Tibial artery (tissue), 4 donors: ENCODE results near the gene TMCC1.

Experiments used
- DNase-seq, 2 donors: peaks; one replicate each; pipeline ENCODE4 v3.0.0-alpha.2; 2019
- H3K27ac ChIP-seq, 2 donors: fragments of 200-600 bp; sonication (generic) in 1 of 2; 1 replicate in 1 of 2; 2 replicates in 1 of 2; pipeline ENCODE4 v1.5.1; 2018 to 2019; ENCODE audit warnings: mild to moderate bottlenecking in 1 of 2
- H3K27me3 ChIP-seq, 2 donors: fragments of 200-600 bp; sonication (generic) in 1 of 2; one replicate each; pipeline versions ENCODE4 v1.5.1 to v1.6.0; 2016 to 2019
- H3K36me3 ChIP-seq, 3 donors: fragments of 200-600 bp; sonication (generic) in 2 of 3; one replicate each; pipeline ENCODE4 v1.5.1; 2016 to 2019; ENCODE audit warnings: mild to moderate bottlenecking in 2 of 3
- H3K4me1 ChIP-seq, 4 donors: fragments of 200-600 bp; sonication (generic) in 2 of 4; 1 replicate in 3 of 4; 2 replicates in 1 of 4; pipeline ENCODE4 v1.5.1; 2016 to 2019
- H3K4me3 ChIP-seq, 2 donors: fragments of 200-600 bp; sonication (generic) in 1 of 2; 1 replicate in 1 of 2; 2 replicates in 1 of 2; pipeline ENCODE4 v1.5.1; 2018 to 2019; ENCODE audit warnings: mild to moderate bottlenecking in 2 of 2
- H3K9me3 ChIP-seq, 3 donors: fragments of 200-600 bp; sonication (generic) in 1 of 3; one replicate each; pipeline ENCODE4 v1.5.1; 2016 to 2019
- CTCF ChIP-seq, 2 experiments: fragments of 200-600 bp in 1 of 2; fragments of 450-650 bp in 1 of 2; IDR thresholded peaks; one replicate each; pipeline ENCODE4 v1.5.1; 2017 to 2019; ENCODE audit warnings: antibody characterized with exemption in 2 of 2, mild to moderate bottlenecking in 1 of 2, moderate library complexity in 1 of 2
- intact Hi-C: fragments of 100-400 bp; cut with DNase I; formaldehyde crosslinking; loops from one replicate; pipeline ENCODE4 v1.15.0; 2023; ENCODE audit warnings: low total_unique reads

Gene TMCC1

GRCh38 chr3:129715854-129716253 is 177.7 kb downstream of the TMCC1 start:
- no peak for DNase-seq
- no peak for TF ChIP-seq CTCF (IDR thresholded peaks at IDR 0.05)

GRCh38 chr3:129708328-129708861 is 185.1 kb downstream of the TMCC1 start:
- no peaks in the 10 kb centered on the region for H3K27me3 ChIP-seq
- no peak overlapping the region for H3K27ac ChIP-seq
- no peaks in the 10 kb centered on the region for H3K36me3 ChIP-seq
- H3K4me3 ChIP-seq, result no peak overlapping the region
- no peak for DNase-seq
- intact Hi-C loops, result no loop called here
- H3K4me1 ChIP-seq, result peaks cover 0 to 4% (median 0%) of the 10 kb centered on the region in 4 donors
- no peaks in the 10 kb centered on the region for H3K9me3 ChIP-seq
- no peak for TF ChIP-seq CTCF (IDR thresholded peaks at IDR 0.05)

More at GRCh38 chr3:129715854-129716253, 177.7 kb downstream of the TMCC1 start:
- H3K4me1 ChIP-seq, result no peaks in the 10 kb centered on the region
- no peaks in the 10 kb centered on the region for H3K9me3 ChIP-seq
- no peak overlapping the region for H3K4me3 ChIP-seq
- no peaks in the 10 kb centered on the region for H3K36me3 ChIP-seq
- intact Hi-C loops, result no loop called here
- H3K27ac ChIP-seq, result no peak overlapping the region
- no peaks in the 10 kb centered on the region for H3K27me3 ChIP-seq

GRCh38 chr3:129705274-129705673 is 188.2 kb downstream of the TMCC1 start:
- H3K4me3 ChIP-seq, result no peak overlapping the region
- no peak for TF ChIP-seq CTCF (IDR thresholded peaks at IDR 0.05)
- H3K9me3 ChIP-seq, result no peaks in the 10 kb centered on the region
- H3K4me1 ChIP-seq, result peaks cover 0 to 6% (median 0%) of the 10 kb centered on the region in 4 donors
- DNase-seq, result no peak
- no peaks in the 10 kb centered on the region for H3K36me3 ChIP-seq
- no peak overlapping the region for H3K27ac ChIP-seq
- intact Hi-C loops, result no loop called here
- no peaks in the 10 kb centered on the region for H3K27me3 ChIP-seq

GRCh38 chr3:129703913-129704312 is 189.6 kb downstream of the TMCC1 start:
- DNase-seq, result no peak
- no peaks in the 10 kb centered on the region for H3K27me3 ChIP-seq
- intact Hi-C loops, result no loop called here
- H3K9me3 ChIP-seq, result no peaks in the 10 kb centered on the region
- H3K4me1 ChIP-seq, result peaks cover 0 to 6% (median 0%) of the 10 kb centered on the region in 4 donors
- no peaks in the 10 kb centered on the region for H3K36me3 ChIP-seq
- no peak overlapping the region for H3K4me3 ChIP-seq
- TF ChIP-seq CTCF (IDR thresholded peaks at IDR 0.05), result no peak
- H3K27ac ChIP-seq, result no peak overlapping the region

- TF ChIP-seq CTCF (IDR thresholded peaks at IDR 0.05), result no peak
- no peak overlapping the region for H3K27ac ChIP-seq
- DNase-seq, result no peak
- no peak overlapping the region for H3K4me3 ChIP-seq
- no peaks in the 10 kb centered on the region for H3K9me3 ChIP-seq
- H3K27me3 ChIP-seq, result no peaks in the 10 kb centered on the region
- no peaks in the 10 kb centered on the region for H3K36me3 ChIP-seq
- intact Hi-C loops, result no loop called here
- peaks cover 0 to 6% (median 0%) of the 10 kb centered on the region in 4 donors for H3K4me1 ChIP-seq
Measured at GRCh38 chr3:129702934-129703712, 190.4 kb downstream of the TMCC1 start.
